Astrocyte of the cerebellum (primary cell): ENCODE results near the gene CRLF1.

Experiments used
- DNase-seq: peaks from one replicate; pipeline ENCODE4 v3.0.0-alpha.2; 2011; ENCODE audit warnings: low read depth
- H3K4me3 ChIP-seq: 2 replicates; pipeline ENCODE4 v1.5.1; 2011; ENCODE audit warnings: mild to moderate bottlenecking, low read depth, low read length, moderate library complexity
- CTCF ChIP-seq: IDR thresholded peaks from 2 replicates; pipeline ENCODE4 v1.5.1; 2012; ENCODE audit warnings: low read length, low read depth, moderate library complexity, mild to moderate bottlenecking; ENCODE audit errors: missing control alignments
- in situ Hi-C: cut with HindIII; loops from 2 replicates; pipeline ENCODE4 v1.10.0; 2017; ENCODE audit warnings: low sequenced_read_pairs

CRLF1 gene

GRCh38 chr19:18646535-18647370, 40.2 kb upstream of the CRLF1 start:
- in situ Hi-C loops = no loop called here
- no peak overlapping the region for H3K4me3 ChIP-seq
- DNase-seq = no peak
- TF ChIP-seq CTCF = no peak

DNA sequence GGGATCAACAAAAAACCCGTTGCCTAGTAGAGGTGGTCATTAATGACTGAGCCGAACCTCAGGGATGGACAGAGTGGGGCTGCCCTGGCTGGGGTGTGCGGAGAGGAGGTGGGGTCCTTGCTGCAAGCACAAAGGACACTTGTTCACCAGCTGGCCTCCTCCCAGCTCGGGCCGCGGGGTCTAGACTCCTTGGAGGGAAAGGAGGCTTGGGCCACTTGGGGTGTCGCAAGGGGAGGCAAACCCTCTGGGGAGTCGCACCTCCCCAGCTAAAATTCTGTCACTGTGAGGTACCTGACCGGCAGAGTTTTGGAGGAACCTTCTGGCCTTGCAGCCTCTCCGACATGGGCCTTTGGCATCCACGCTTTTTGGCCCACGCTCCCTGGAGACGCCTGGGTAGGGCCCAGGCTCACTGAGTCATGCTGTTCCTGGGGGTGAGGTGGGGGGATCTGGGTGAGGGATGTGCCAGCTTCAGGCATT, 38.5 kb upstream of the CRLF1 start:
- DNase-seq = no peak
- no peak overlapping the region for H3K4me3 ChIP-seq
- in situ Hi-C loops = no loop called here
- no peak for TF ChIP-seq CTCF

DNA sequence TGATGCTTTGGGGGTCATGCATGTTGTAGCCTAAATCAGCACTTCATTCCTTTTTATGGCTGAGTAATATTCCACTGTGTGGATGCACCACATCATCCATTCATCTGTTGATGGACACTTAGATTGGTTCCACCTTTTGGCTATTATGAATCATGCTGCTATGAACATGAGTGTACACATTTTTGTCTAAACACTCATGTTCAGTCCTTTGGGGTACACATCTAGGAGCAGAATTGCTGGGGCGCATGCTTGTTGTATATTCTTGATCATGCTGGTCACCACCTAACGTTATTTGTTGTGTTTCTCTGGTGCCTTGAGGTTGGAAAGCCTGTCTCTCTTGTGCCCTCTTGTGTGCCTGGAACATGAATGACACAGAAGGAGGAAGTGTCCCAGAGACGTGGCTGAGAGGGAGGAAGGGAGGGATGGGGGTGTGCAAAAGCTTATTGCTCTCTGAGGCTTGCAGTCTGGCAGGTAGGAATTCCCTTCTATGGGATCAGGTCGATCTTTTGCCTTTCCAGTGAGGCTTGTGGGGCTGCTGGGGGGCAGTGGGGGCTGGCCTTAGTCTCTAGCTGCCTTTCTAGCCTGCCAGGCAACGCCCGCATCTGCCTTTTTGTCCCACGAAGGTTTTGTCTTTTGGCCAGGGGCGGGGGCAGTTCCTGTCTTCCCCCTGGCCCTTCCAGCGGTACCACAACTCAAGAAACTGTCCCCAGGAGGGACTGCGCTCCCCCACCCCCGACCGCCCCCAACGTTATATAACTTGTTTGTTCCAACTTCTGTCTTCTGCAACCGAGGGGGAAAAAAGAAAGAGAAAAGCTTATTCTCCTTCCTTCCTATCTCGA, 37.8 kb upstream of the CRLF1 start:
- TF ChIP-seq CTCF = no peak
- no peak for DNase-seq
- no peak overlapping the region for H3K4me3 ChIP-seq
- in situ Hi-C loops = no loop called here

- no peak for TF ChIP-seq CTCF
- in situ Hi-C loops = no loop called here
- no peak overlapping the region for H3K4me3 ChIP-seq
- DNase-seq = no peak
Observed at GRCh38 chr19:18639706-18640243, 33.2 kb upstream of the CRLF1 start.

- in situ Hi-C loops = no loop called here
- DNase-seq = no peak
- TF ChIP-seq CTCF = no peak
- peak overlapping the region; percentile 82 for H3K4me3 ChIP-seq
Observed at GRCh38 chr19:18637673-18638630, 31.4 kb upstream of the CRLF1 start.
